ENCODE data around the gene RNGTT.

RNGTT gene

DNA sequence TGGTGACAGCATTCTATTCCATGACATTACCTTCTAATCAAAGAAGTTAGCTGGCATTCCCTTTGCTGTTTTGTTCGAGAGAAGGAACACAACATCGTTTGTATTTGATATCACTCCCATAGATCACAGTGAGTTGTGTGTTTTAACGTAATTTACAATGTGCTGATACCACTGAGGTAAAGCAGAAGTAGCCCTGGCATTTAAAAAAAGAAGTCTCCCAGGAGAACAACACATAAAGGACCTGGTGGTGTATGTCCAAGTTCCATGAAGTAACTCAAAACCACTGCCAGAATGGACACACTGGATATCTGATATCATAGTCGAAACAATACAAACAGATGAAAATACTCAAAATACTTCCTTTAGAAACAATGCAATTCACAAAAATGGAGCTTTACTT, 351.7 kb downstream of the RNGTT start (continued):
- no peak for TF ChIP-seq PATZ1 (tag by site-specific recombination; IDR thresholded peaks at IDR 0.05)
- TF ChIP-seq ZFP41 (tag by site-specific recombination; IDR thresholded peaks at IDR 0.05; ENCODE audit: borderline replicate concordance), result no peak

DNA sequence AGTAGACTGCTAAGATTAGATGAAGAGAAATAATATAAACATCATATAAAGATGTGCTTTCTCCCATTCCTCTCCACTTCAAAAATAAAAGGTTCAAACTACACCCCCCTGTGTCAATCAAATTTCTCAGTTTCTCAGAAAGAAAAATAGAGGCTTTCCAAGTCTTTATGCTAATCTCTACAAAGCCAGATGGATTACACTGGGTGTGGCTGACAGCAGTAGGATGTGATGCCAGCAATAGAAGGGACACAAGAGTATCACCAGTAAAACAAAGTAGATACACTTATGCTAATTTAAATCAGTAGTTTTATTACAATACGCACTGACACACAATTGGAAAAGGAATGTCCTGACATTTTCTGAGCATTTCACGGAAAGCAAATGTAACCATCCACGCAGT, 353.4 kb downstream of the RNGTT start:
- no peaks in the 10 kb centered on the region for H3K4me1 ChIP-seq (ENCODE audit: control insufficient read depth, insufficient read depth, low read length)
- no peak for TF ChIP-seq ZNF140 (tag by site-specific recombination; IDR thresholded peaks at IDR 0.05)
- TF ChIP-seq, protein P1, sequence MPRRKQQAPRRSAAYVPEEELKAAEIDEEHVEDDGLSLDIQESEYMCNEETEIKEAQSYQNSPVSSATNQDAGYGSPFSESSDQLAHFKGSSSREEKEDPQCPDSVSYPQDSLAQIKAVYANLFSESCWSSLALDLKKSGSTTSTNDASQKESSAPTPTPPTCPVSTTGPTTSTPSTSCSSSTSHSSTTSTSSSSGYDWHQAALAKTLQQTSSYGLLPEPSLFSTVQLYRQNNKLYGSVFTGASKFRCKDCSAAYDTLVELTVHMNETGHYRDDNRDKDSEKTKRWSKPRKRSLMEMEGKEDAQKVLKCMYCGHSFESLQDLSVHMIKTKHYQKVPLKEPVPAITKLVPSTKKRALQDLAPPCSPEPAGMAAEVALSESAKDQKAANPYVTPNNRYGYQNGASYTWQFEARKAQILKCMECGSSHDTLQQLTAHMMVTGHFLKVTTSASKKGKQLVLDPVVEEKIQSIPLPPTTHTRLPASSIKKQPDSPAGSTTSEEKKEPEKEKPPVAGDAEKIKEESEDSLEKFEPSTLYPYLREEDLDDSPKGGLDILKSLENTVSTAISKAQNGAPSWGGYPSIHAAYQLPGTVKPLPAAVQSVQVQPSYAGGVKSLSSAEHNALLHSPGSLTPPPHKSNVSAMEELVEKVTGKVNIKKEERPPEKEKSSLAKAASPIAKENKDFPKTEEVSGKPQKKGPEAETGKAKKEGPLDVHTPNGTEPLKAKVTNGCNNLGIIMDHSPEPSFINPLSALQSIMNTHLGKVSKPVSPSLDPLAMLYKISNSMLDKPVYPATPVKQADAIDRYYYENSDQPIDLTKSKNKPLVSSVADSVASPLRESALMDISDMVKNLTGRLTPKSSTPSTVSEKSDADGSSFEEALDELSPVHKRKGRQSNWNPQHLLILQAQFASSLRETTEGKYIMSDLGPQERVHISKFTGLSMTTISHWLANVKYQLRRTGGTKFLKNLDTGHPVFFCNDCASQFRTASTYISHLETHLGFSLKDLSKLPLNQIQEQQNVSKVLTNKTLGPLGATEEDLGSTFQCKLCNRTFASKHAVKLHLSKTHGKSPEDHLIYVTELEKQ (tag by site-specific recombination; IDR thresholded peaks at IDR 0.05; ENCODE audit: borderline replicate concordance), result no peak
- TF ChIP-seq ZNF174 (tag by site-specific recombination; IDR thresholded peaks at IDR 0.05), result no peak
- TF ChIP-seq, protein P2, sequence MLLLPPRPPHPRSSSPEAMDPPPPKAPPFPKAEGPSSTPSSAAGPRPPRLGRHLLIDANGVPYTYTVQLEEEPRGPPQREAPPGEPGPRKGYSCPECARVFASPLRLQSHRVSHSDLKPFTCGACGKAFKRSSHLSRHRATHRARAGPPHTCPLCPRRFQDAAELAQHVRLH (tag by site-specific recombination; IDR thresholded peaks at IDR 0.05), result no peak
- no peak for TF ChIP-seq HOXA7 (CRISPR knock-in tag; IDR thresholded peaks at IDR 0.05; ENCODE audit: borderline replicate concordance)
- no peak for TF ChIP-seq SP2 (tag by site-specific recombination; IDR thresholded peaks at IDR 0.05)
- no peak for TF ChIP-seq ZNF654 (tag by site-specific recombination; IDR thresholded peaks at IDR 0.05; ENCODE audit: low read depth)
- TF ChIP-seq ZNF660 (tag by site-specific recombination; IDR thresholded peaks at IDR 0.05), result no peak
- no peak for TF ChIP-seq BCL11A (tag by site-specific recombination; IDR thresholded peaks at IDR 0.05; ENCODE audit: low read depth)
- no peak for TF ChIP-seq WT1 (tag by site-specific recombination; IDR thresholded peaks at IDR 0.05)
- TF ChIP-seq PRDM6 (tag by site-specific recombination; IDR thresholded peaks at IDR 0.05), result no peak
- TF ChIP-seq ZNF133 (tag by site-specific recombination; IDR thresholded peaks at IDR 0.05), result no peak
- no peak for TF ChIP-seq KLF10 (tag by site-specific recombination; IDR thresholded peaks at IDR 0.05)
- peaks cover 0 to 14% of the 10 kb centered on the region in 2 experiments; a peak in 1 of 3 replicates for H3K36me3 ChIP-seq (ENCODE audit: control insufficient read depth in 2 of 2, insufficient read depth in 1 of 2, low read length in 2 of 2)
- CTCF ChIA-PET, result no interaction called here
- no peaks in the 10 kb centered on the region for H3K9me3 ChIP-seq (ENCODE audit: control insufficient read depth, insufficient read depth, low read depth, low read length)
- H3K4me3 ChIP-seq (ENCODE audit: low read depth, low read length), result no peak overlapping the region
- POLR2A ChIA-PET, result no interaction called here
- H3K27ac ChIP-seq (ENCODE audit: extremely low read depth, low read depth, low read length), result no peak overlapping the region

DNA sequence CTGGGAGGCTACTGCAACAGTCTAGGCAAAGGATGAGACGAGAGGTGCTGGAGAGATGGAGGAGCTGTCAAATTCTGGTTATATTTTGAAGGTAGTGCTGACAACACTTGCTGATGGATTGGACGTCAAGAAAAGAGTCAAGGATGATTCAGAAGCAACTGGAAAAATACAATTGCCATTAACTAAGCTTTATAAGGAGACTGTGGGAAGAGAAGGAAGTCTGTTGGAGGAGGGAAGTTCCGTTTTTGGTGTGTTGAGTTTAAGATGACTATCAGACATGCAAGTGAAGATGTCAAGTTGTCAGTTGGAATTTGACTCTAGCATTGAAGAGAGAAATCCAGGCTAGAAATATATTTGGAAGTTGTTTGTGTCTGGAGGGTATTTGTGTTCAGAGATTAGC, 358.1 kb downstream of the RNGTT start:
- Histone ChIP-seq H3K9me3 (ENCODE audit: control insufficient read depth, insufficient read depth, low read depth, low read length) (no peaks in the 10 kb centered on the region), H3K27ac (ENCODE audit: extremely low read depth, low read depth, low read length) (no peak overlapping the region), H3K4me3 (ENCODE audit: low read depth, low read length) (no peak overlapping the region), H3K4me1 (ENCODE audit: control insufficient read depth, insufficient read depth, low read length) (no peaks in the 10 kb centered on the region), H3K36me3 (ENCODE audit: control insufficient read depth in 2 of 2, insufficient read depth in 1 of 2, low read length in 2 of 2) (no peaks in the 10 kb centered on the region)
- ChIA-PET CTCF (interaction anchor here (0.9 kb wide), 1 partner anchor 143 kb away, joined by 3 read pairs; no protein-coding TSS in a partner anchor), POLR2A (no interaction called here)
- TF ChIP-seq ZNF555 (tag by site-specific recombination; conservative IDR thresholded peaks at IDR 0.05) (no peak), SCRT1 (tag by site-specific recombination; IDR thresholded peaks at IDR 0.05; ENCODE audit: borderline replicate concordance) (no peak), ZSCAN30 (tag by site-specific recombination; IDR thresholded peaks at IDR 0.05) (no peak), ZNF521 (tag by site-specific recombination; IDR thresholded peaks at IDR 0.05) (no peak), ZNF221 (tag by site-specific recombination; IDR thresholded peaks at IDR 0.05; ENCODE audit: borderline replicate concordance) (no peak), ZNF514 (tag by site-specific recombination; IDR thresholded peaks at IDR 0.05) (no peak), ZNF19 (tag by site-specific recombination; IDR thresholded peaks at IDR 0.05; ENCODE audit: low read depth) (no peak), SETDB1 (IDR thresholded peaks at IDR 0.05; ENCODE audit: insufficient read length, low read length) (no peak), ZNF169 (tag by site-specific recombination; IDR thresholded peaks at IDR 0.05) (no peak)
- TF ChIP-seq, protein P3, sequence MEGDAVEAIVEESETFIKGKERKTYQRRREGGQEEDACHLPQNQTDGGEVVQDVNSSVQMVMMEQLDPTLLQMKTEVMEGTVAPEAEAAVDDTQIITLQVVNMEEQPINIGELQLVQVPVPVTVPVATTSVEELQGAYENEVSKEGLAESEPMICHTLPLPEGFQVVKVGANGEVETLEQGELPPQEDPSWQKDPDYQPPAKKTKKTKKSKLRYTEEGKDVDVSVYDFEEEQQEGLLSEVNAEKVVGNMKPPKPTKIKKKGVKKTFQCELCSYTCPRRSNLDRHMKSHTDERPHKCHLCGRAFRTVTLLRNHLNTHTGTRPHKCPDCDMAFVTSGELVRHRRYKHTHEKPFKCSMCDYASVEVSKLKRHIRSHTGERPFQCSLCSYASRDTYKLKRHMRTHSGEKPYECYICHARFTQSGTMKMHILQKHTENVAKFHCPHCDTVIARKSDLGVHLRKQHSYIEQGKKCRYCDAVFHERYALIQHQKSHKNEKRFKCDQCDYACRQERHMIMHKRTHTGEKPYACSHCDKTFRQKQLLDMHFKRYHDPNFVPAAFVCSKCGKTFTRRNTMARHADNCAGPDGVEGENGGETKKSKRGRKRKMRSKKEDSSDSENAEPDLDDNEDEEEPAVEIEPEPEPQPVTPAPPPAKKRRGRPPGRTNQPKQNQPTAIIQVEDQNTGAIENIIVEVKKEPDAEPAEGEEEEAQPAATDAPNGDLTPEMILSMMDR (tag by site-specific recombination; IDR thresholded peaks at IDR 0.05), result no peak
- TF ChIP-seq, protein P2 (tag by site-specific recombination; IDR thresholded peaks at IDR 0.05), result no peak

Measured in HEK293 (cell line).